Endothelial cell (in vitro differentiated cells): ENCODE measurements around the gene PPP1R12C. TPM values are rescaled to one million over a fixed set of nuclear protein-coding genes. Genes with fewer than 3 reads are reported as not detected.

ENCODE experiments used
- DNase-seq: peaks from one replicate; pipeline ENCODE4 v3.0.0; 2021; ENCODE audit warnings: low spot score
- H3K27ac Mint-ChIP-seq: one replicate; pipeline ENCODE4 v1.8.0; 2021; ENCODE audit warnings: mixed read lengths, inconsistent platforms; ENCODE audit not compliant: unreplicated experiment
- H3K27me3 Mint-ChIP-seq: one replicate; pipeline ENCODE4 v1.8.0; 2021; ENCODE audit warnings: mild to moderate bottlenecking, moderate library complexity, mixed read lengths, inconsistent platforms; ENCODE audit not compliant: unreplicated experiment
- H3K36me3 Mint-ChIP-seq: one replicate; pipeline ENCODE4 v1.8.0; 2021; ENCODE audit warnings: mild to moderate bottlenecking, low read depth, mixed read lengths, inconsistent platforms; ENCODE audit not compliant: unreplicated experiment
- H3K4me1 Mint-ChIP-seq: one replicate; pipeline ENCODE4 v1.8.0; 2021; ENCODE audit warnings: mild to moderate bottlenecking, mixed read lengths, inconsistent platforms; ENCODE audit not compliant: unreplicated experiment
- H3K4me3 Mint-ChIP-seq: one replicate; pipeline ENCODE4 v1.8.0; 2021; ENCODE audit warnings: mild to moderate bottlenecking, mixed read lengths, inconsistent platforms; ENCODE audit not compliant: unreplicated experiment
- H3K9me3 Mint-ChIP-seq: one replicate; pipeline ENCODE4 v1.8.0; 2021; ENCODE audit warnings: mixed read lengths, inconsistent platforms; ENCODE audit not compliant: unreplicated experiment
- CTCF ChIP-seq: fragments of 200-600 bp; sonication (generic); IDR thresholded peaks from one replicate; pipeline ENCODE4 v1.5.0; 2021; ENCODE audit warnings: antibody characterized with exemption; ENCODE audit not compliant: unreplicated experiment
- total RNA-seq: library from RNA; stranded (reverse); fragmentation: NEBNext Ultra II Directional; extraction: Animal tissue kit (Norgen Biotek cat#: 25700); gene quantifications from one replicate; pipeline ENCODE4 v1.2.1, GENCODE V29; 2021; ENCODE audit not compliant: unreplicated experiment

Gene PPP1R12C
- total RNA-seq, 1 donor from 2014 or later, result 136 TPM

GRCh38 chr19:55092423-55093318 lies 24.8 kb downstream of the PPP1R12C start:
- TF ChIP-seq CTCF, result no peak
- no peaks in the 10 kb centered on the region for H3K9me3 Mint-ChIP-seq
- H3K27me3 Mint-ChIP-seq, result peaks cover 24% of the 10 kb centered on the region
- H3K36me3 Mint-ChIP-seq, result peaks cover 24% of the 10 kb centered on the region
- no peak overlapping the region for H3K27ac Mint-ChIP-seq
- no peak for DNase-seq
- H3K4me3 Mint-ChIP-seq, result no peak overlapping the region
- peaks cover 22% of the 10 kb centered on the region for H3K4me1 Mint-ChIP-seq

GRCh38 chr19:55091955-55092354 lies 25.5 kb downstream of the PPP1R12C start:
- Mint-ChIP-seq H3K9me3 (no peaks in the 10 kb centered on the region), H3K36me3 (peaks cover 24% of the 10 kb centered on the region), H3K27ac (no peak overlapping the region), H3K27me3 (peaks cover 24% of the 10 kb centered on the region), H3K4me3 (no peak overlapping the region), H3K4me1 (peaks cover 23% of the 10 kb centered on the region)
- DNase-seq, result peak; percentile 52
- no peak for TF ChIP-seq CTCF

- H3K9me3 Mint-ChIP-seq, result no peaks in the 10 kb centered on the region
- H3K4me3 Mint-ChIP-seq, result no peak overlapping the region
- peaks cover 24% of the 10 kb centered on the region for H3K27me3 Mint-ChIP-seq
- no peak overlapping the region for H3K27ac Mint-ChIP-seq
- DNase-seq, result no peak
- peaks cover 23% of the 10 kb centered on the region for H3K4me1 Mint-ChIP-seq
- peaks cover 24% of the 10 kb centered on the region for H3K36me3 Mint-ChIP-seq
- no peak for TF ChIP-seq CTCF
These were observed 26.1 kb downstream of the PPP1R12C start for GRCh38 chr19:55091126-55091910.

GRCh38 chr19:55090564-55090963 lies 26.9 kb downstream of the PPP1R12C start:
- H3K27ac Mint-ChIP-seq, result no peak overlapping the region
- peaks cover 26% of the 10 kb centered on the region for H3K4me1 Mint-ChIP-seq
- no peak for DNase-seq
- peaks cover 25% of the 10 kb centered on the region for H3K27me3 Mint-ChIP-seq
- H3K9me3 Mint-ChIP-seq, result no peaks in the 10 kb centered on the region
- no peak overlapping the region for H3K4me3 Mint-ChIP-seq
- peaks cover 24% of the 10 kb centered on the region for H3K36me3 Mint-ChIP-seq
- no peak for TF ChIP-seq CTCF
